A549 (cell line): ENCODE data around the gene PDLIM5.

ENCODE experiments used
- BHLHE40 ChIP-seq: IDR thresholded peaks from 2 replicates; pipeline ENCODE4 v1.6.1; 2012; ENCODE audit warnings: low read depth, low read length, inconsistent platforms
- CEBPB ChIP-seq, 2 experiments: fragments of >200 bp in 1 of 2; sonication (Bioruptor Twin) in 1 of 2; formaldehyde crosslinking in 1 of 2; IDR thresholded peaks; 2 replicates each; pipeline ENCODE4 v1.6.1; 2012 to 2016
- EP300 ChIP-seq, 2 experiments: fragments of >200 bp; sonication (Bioruptor Twin); formaldehyde crosslinking; IDR thresholded peaks; 2 replicates in 1 of 2; 3 replicates in 1 of 2; pipeline ENCODE4 v1.6.1; 2016 to 2017
- MAX ChIP-seq: IDR thresholded peaks from 2 replicates; pipeline ENCODE4 v1.6.1; 2012
- POLR2A ChIP-seq: IDR thresholded peaks from 2 replicates; pipeline ENCODE4 v1.6.1; 2012; ENCODE audit warnings: mild to moderate bottlenecking, low read length
- RNF2 ChIP-seq: fragments of 200-600 bp; sonication (generic); IDR thresholded peaks from 2 replicates; pipeline ENCODE4 v1.6.1; 2016; ENCODE audit warnings: low read depth, mild to moderate bottlenecking, antibody characterized with exemption, moderate library complexity, borderline replicate concordance
- TF ChIP-seq, protein P1 (sequence below): fragments of >200 bp; sonication (Bioruptor Twin); formaldehyde crosslinking; IDR thresholded peaks from 3 replicates; pipeline ENCODE4 v1.5.1; 2016

DNA sequence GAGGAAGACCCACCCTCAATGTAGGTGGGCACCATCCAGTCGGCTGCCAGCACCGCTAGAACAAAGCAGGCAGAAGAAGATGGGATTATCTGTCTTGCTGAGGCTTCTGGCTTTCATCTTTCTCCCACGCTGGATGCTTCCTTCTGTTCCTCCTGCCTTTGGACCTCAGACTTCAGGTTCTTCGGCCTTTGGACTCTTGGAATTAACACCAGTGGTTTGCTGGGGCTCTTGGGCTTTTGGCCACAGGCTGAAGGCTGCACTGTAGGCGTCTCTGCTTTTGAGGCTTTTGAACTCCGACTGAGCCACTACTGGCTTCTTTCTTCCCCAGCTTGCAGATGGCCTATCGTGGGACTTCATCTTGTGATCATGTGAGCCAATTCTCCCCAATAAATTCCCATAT is 55.1 kb downstream of the PDLIM5 start:
- TF ChIP-seq BHLHE40 (no peak), POLR2A (no peak), MAX (no peak), RNF2 (no peak), EP300 (IDR thresholded peaks at IDR 0.05) (no peak), CEBPB (IDR thresholded peaks at IDR 0.05) (no peak)
- TF ChIP-seq, protein P1, sequence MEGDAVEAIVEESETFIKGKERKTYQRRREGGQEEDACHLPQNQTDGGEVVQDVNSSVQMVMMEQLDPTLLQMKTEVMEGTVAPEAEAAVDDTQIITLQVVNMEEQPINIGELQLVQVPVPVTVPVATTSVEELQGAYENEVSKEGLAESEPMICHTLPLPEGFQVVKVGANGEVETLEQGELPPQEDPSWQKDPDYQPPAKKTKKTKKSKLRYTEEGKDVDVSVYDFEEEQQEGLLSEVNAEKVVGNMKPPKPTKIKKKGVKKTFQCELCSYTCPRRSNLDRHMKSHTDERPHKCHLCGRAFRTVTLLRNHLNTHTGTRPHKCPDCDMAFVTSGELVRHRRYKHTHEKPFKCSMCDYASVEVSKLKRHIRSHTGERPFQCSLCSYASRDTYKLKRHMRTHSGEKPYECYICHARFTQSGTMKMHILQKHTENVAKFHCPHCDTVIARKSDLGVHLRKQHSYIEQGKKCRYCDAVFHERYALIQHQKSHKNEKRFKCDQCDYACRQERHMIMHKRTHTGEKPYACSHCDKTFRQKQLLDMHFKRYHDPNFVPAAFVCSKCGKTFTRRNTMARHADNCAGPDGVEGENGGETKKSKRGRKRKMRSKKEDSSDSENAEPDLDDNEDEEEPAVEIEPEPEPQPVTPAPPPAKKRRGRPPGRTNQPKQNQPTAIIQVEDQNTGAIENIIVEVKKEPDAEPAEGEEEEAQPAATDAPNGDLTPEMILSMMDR, result no peak
